WTC11 (cell line): ENCODE results near the gene ZSWIM6.

Experiments
- CREM ChIP-seq: sonication (generic); formaldehyde crosslinking; IDR thresholded peaks from 2 replicates; pipeline ENCODE4 v1.8.1; 2022; ENCODE audit warnings: mild to moderate bottlenecking, missing genetic modification reagents, moderate library complexity
- CTCF ChIP-seq: fragments of 200-600 bp; IDR thresholded peaks from 2 replicates; pipeline ENCODE4 v1.8.0; 2022; ENCODE audit warnings: antibody characterized with exemption
- FOXP1 ChIP-seq: sonication (generic); formaldehyde crosslinking; IDR thresholded peaks from 2 replicates; pipeline ENCODE4 v1.8.0; 2022; ENCODE audit warnings: missing genetic modification reagents, mild to moderate bottlenecking, moderate library complexity, borderline replicate concordance
- MAX ChIP-seq: sonication (generic); formaldehyde crosslinking; IDR thresholded peaks from 2 replicates; pipeline ENCODE4 v1.8.0; 2022; ENCODE audit warnings: mild to moderate bottlenecking, missing genetic modification reagents
- TP53 ChIP-seq: sonication (generic); formaldehyde crosslinking; IDR thresholded peaks from 2 replicates; pipeline ENCODE4 v1.8.1; 2023; ENCODE audit warnings: mild to moderate bottlenecking, missing genetic modification reagents
- ZNF219 ChIP-seq: sonication (generic); formaldehyde crosslinking; IDR thresholded peaks from 2 replicates; pipeline ENCODE4 v1.8.0; 2023; ENCODE audit warnings: missing genetic modification reagents, mild to moderate bottlenecking, borderline replicate concordance
- ZNF232 ChIP-seq: sonication (generic); formaldehyde crosslinking; IDR thresholded peaks from 2 replicates; pipeline ENCODE4 v1.8.0; 2022; ENCODE audit warnings: mild to moderate bottlenecking, missing genetic modification reagents

GRCh38 chr5:61590473-61590872, 258.4 kb downstream of the ZSWIM6 start:
- no peak for TF ChIP-seq CTCF
- TF ChIP-seq MAX (CRISPR knock-in tag): no peak
- TF ChIP-seq FOXP1 (CRISPR knock-in tag): no peak
- TF ChIP-seq ZNF219 (CRISPR knock-in tag): no peak
- no peak for TF ChIP-seq TP53 (CRISPR knock-in tag)
- TF ChIP-seq ZNF232 (CRISPR knock-in tag): no peak
- TF ChIP-seq CREM (CRISPR knock-in tag): no peak
